Middle frontal gyrus (tissue), 1 donor: ENCODE results near the gene TRPT1.

Experiments used
- DNase-seq: peaks from one replicate; pipeline ENCODE4 v3.0.0-alpha.2; 2015; ENCODE audit warnings: low spot score; ENCODE audit errors: extremely low spot score

The TRPT1 gene

GRCh38 chr11:64180891-64181290, 45.1 kb downstream of the TRPT1 start:
- DNase-seq: no peak

- DNase-seq: no peak
These were observed 46.9 kb downstream of the TRPT1 start for GRCh38 chr11:64178951-64179639.

- no peak for DNase-seq
These were observed 47.8 kb downstream of the TRPT1 start for GRCh38 chr11:64178203-64178602.

GRCh38 chr11:64176751-64177150, 49.2 kb downstream of the TRPT1 start:
- DNase-seq: no peak
